Gastroesophageal sphincter (tissue), 4 donors: Measurements from ENCODE around the gene AKAP12. TPM values are rescaled to one million over a fixed set of nuclear protein-coding genes. Genes with fewer than 3 reads are reported as not detected.

Source experiments
- ATAC-seq: fragments of 150-250 bp; one replicate; pipeline ENCODE4 v1.9.1; 2016; ENCODE audit warnings: mild to moderate bottlenecking, moderate library complexity
- H3K27ac ChIP-seq, 4 donors: fragments of 200-600 bp; sonication (generic) in 3 of 4; 1 replicate in 3 of 4; 2 replicates in 1 of 4; pipeline ENCODE4 v1.5.1; 2016 to 2019
- H3K27me3 ChIP-seq: fragments of 200-600 bp; sonication (generic); one replicate; pipeline ENCODE4 v1.5.1; 2019
- H3K36me3 ChIP-seq, 2 donors: fragments of 200-600 bp; sonication (generic); one replicate each; pipeline ENCODE4 v1.5.1; 2019; ENCODE audit warnings: control low read depth in 1 of 2
- H3K4me1 ChIP-seq, 3 donors: fragments of 200-600 bp; sonication (generic); 1 replicate in 2 of 3; 2 replicates in 1 of 3; pipeline ENCODE4 v1.5.1; 2016 to 2019; ENCODE audit warnings: control low read depth in 2 of 3
- H3K4me3 ChIP-seq, 2 donors: fragments of 200-600 bp; sonication (generic); one replicate each; pipeline ENCODE4 v1.5.1; 2019; ENCODE audit warnings: mild to moderate bottlenecking in 1 of 2, moderate library complexity in 1 of 2
- H3K9me3 ChIP-seq, 3 donors: fragments of 200-600 bp; sonication (generic); one replicate each; pipeline ENCODE4 v1.5.1; 2017 to 2019; ENCODE audit warnings: control low read depth in 2 of 3
- EP300 ChIP-seq: sonication (generic); formaldehyde crosslinking; IDR thresholded peaks from one replicate; pipeline ENCODE4 v1.6.1; 2017; ENCODE audit warnings: antibody characterized with exemption, mild to moderate bottlenecking
- POLR2A ChIP-seq, 2 donors: fragments of 450-650 bp; IDR thresholded peaks; one replicate each; pipeline ENCODE4 v1.6.1; 2017; ENCODE audit warnings: antibody characterized with exemption in 2 of 2, mild to moderate bottlenecking in 2 of 2, moderate library complexity in 1 of 2
- POLR2AphosphoS5 ChIP-seq: sonication (generic); formaldehyde crosslinking; IDR thresholded peaks from one replicate; pipeline ENCODE4 v1.6.1; 2017; ENCODE audit warnings: antibody characterized with exemption
- WGBS, 2 donors: methylation state at CpG; one replicate each; pipeline ENCODE4 v1.1.5; 2018; ENCODE audit warnings: low coverage in 1 of 2; 5-methylcytosine and 5-hydroxymethylcytosine counted together
- total RNA-seq, 4 donors: library from RNA; depleted of rRNA; stranded (reverse); fragments of >200 nt; gene quantifications; one replicate each; pipeline ENCODE4 v1.1.0, GENCODE V29; 2016
- TF ChIP-seq, protein P1 (sequence below), 4 experiments: fragments of 200-600 bp in 2 of 4; fragments of 450-650 bp in 2 of 4; sonication (generic) in 1 of 4; IDR thresholded peaks; one replicate each; pipeline ENCODE4 v1.5.1; 2017 to 2019; ENCODE audit warnings: antibody characterized with exemption in 4 of 4, mild to moderate bottlenecking in 2 of 4, moderate library complexity in 2 of 4

The AKAP12 gene
- total RNA-seq, 4 donors from 2014 or later, result 150 to 245 (median 185) TPM

- peaks cover 0 to 9% (median 0%) of the 10 kb centered on the region in 3 donors for H3K4me1 ChIP-seq
- H3K36me3 ChIP-seq, result peaks cover 0 to 57% of the 10 kb centered on the region in 2 donors
- no peak for TF ChIP-seq POLR2A (IDR thresholded peaks at IDR 0.05)
- no peak for TF ChIP-seq EP300
- no peaks in the 10 kb centered on the region for H3K9me3 ChIP-seq
- H3K27me3 ChIP-seq, result no peaks in the 10 kb centered on the region
- H3K27ac ChIP-seq, result no peak overlapping the region
- H3K4me3 ChIP-seq, result no peak overlapping the region
- 72 to 90% methylated on average over 2 to 6 of the region's 6 CpGs for WGBS, 2 donors
- ATAC-seq, result no peak
Measured at GRCh38 chr6:151357758-151358436, 118.1 kb downstream of the AKAP12 start.

DNA sequence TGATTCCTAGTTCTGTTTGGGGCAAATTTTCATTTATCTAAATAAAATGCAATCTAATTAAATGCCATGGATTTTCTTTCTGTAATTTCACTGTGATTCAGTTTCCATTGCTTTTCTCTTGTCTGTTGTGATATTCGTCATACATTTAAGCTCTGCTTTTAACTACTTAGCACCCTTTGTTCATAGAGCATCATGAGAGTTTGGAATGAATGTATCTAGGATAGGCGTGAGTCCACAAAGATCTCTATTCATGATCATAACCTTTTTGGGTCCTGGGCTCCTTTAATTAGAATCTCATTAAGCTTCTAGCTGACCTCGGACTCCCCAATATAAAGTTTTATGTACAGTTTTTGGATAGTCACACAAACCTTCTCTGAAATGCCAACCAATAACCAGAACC is 118.7 kb downstream of the AKAP12 start:
- TF ChIP-seq POLR2AphosphoS5, result no peak
- TF ChIP-seq, protein P1, sequence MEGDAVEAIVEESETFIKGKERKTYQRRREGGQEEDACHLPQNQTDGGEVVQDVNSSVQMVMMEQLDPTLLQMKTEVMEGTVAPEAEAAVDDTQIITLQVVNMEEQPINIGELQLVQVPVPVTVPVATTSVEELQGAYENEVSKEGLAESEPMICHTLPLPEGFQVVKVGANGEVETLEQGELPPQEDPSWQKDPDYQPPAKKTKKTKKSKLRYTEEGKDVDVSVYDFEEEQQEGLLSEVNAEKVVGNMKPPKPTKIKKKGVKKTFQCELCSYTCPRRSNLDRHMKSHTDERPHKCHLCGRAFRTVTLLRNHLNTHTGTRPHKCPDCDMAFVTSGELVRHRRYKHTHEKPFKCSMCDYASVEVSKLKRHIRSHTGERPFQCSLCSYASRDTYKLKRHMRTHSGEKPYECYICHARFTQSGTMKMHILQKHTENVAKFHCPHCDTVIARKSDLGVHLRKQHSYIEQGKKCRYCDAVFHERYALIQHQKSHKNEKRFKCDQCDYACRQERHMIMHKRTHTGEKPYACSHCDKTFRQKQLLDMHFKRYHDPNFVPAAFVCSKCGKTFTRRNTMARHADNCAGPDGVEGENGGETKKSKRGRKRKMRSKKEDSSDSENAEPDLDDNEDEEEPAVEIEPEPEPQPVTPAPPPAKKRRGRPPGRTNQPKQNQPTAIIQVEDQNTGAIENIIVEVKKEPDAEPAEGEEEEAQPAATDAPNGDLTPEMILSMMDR (IDR thresholded peaks at IDR 0.05), result no peak
- Histone ChIP-seq H3K27me3 (no peaks in the 10 kb centered on the region), H3K36me3 (peaks cover 0 to 54% of the 10 kb centered on the region in 2 donors), H3K27ac (no peak overlapping the region), H3K4me3 (no peak overlapping the region), H3K9me3 (no peaks in the 10 kb centered on the region), H3K4me1 (peaks cover 0 to 9% (median 0%) of the 10 kb centered on the region in 3 donors)
- ATAC-seq, result no peak
- 72 to 84% methylated on average over 3 of the region's 3 CpGs for WGBS, 2 donors

DNA sequence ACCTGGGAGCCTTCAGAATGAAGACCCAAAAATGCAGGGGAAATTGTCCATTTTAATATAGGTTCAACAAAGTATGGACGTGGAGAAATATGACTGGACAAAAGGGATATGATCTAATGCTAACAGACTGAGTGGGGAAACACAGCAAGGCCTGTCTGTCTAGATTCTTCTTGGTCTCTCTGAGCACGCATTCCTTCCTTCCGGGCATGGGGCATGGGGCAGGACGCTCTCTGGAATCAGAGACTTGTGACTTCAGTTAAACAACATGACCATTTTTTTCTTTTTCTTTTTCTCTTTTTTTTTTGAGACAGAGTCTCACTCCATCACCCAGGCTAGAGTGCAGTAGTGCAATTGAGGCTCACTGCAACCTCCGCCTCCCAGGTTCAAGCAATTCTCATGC is 119.7 kb downstream of the AKAP12 start:
- 85 to 91% methylated on average over 1 to 5 of the region's 5 CpGs for WGBS, 2 donors
- peaks cover 0 to 46% of the 10 kb centered on the region in 2 donors for H3K36me3 ChIP-seq
- H3K4me1 ChIP-seq, result peaks cover 0 to 9% (median 0%) of the 10 kb centered on the region in 3 donors
- TF ChIP-seq POLR2AphosphoS5, result no peak
- TF ChIP-seq POLR2A (IDR thresholded peaks at IDR 0.05), result no peak
- TF ChIP-seq, protein P1 (IDR thresholded peaks at IDR 0.05), result no peak
- TF ChIP-seq EP300, result no peak
- H3K9me3 ChIP-seq, result no peaks in the 10 kb centered on the region
- H3K27me3 ChIP-seq, result no peaks in the 10 kb centered on the region
- H3K27ac ChIP-seq, result no peak overlapping the region
- H3K4me3 ChIP-seq, result no peak overlapping the region
- no peak for ATAC-seq

DNA sequence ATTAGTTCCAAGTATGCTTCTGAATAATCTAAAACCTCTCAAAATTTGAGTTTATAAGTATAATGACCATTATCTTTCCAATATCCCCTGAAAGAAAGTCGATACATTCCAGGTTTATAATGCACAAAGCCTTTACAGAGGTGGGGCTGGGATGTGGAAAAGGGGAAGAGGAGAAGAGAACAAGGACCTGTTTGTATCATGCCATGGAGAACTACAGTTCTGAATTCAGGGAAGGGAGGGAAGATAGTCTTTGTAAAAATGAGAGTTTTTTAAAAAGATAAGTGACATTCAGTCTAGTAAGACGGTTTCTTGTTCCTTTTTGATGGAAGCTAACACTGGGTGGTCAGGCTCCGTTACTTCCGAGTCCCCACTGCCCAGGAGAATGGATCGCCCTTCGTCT is 125.5 kb downstream of the AKAP12 start:
- Histone ChIP-seq H3K4me3 (no peak overlapping the region), H3K9me3 (no peaks in the 10 kb centered on the region), H3K27me3 (no peaks in the 10 kb centered on the region), H3K36me3 (peaks cover 0 to 69% of the 10 kb centered on the region in 2 donors), H3K27ac (no peak overlapping the region), H3K4me1 (no peaks in the 10 kb centered on the region)
- WGBS, 2 donors, result 85 to 100% methylated on average over 5 to 6 of the region's 6 CpGs
- no peak for TF ChIP-seq EP300
- no peak for TF ChIP-seq POLR2A (IDR thresholded peaks at IDR 0.05)
- TF ChIP-seq, protein P1 (IDR thresholded peaks at IDR 0.05), result no peak
- no peak for ATAC-seq

DNA sequence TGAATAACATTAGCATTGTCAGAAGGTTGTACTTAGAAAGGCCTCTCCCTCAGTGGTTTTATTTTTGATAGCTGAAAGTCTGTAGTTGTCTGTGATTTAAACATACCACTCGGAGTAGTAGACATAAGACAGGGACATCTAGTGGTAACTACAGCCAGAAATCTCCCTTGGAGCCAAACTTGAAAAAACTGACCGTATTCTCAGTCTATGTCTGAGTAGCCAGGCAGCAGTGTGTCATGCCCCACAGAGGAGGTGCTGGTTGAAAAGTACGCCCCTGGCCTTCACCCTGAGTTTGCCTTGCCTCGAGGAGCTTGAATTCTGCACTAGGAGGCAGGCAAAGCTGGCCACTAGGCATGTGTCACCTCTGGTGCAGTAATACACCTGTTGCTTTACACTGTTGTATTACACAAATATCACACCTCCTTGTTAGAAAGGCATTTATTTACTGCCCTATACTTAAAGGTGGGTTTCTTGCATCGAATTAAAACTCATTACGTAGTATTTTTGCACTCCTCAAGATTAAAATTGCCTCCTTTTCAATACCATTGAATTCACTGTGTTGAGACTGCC is 130.8 kb downstream of the AKAP12 start:
- ATAC-seq, result no peak
- H3K4me3 ChIP-seq, result no peak overlapping the region
- no peaks in the 10 kb centered on the region for H3K27me3 ChIP-seq
- H3K36me3 ChIP-seq, result peaks cover 0 to 68% of the 10 kb centered on the region in 2 donors
- H3K4me1 ChIP-seq, result peaks cover 0 to 13% (median 0%) of the 10 kb centered on the region in 3 donors
- no peaks in the 10 kb centered on the region for H3K9me3 ChIP-seq
- WGBS, 2 donors, result 62 to 63% methylated on average over 5 to 6 of the region's 6 CpGs
- TF ChIP-seq POLR2AphosphoS5, result no peak
- TF ChIP-seq, protein P1 (IDR thresholded peaks at IDR 0.05), result peak in 1 of 4 experiments; percentile 8
- H3K27ac ChIP-seq, result no peak overlapping the region
